PC-3 (cell line): ENCODE data around the gene ANKRD37. TPM values are rescaled to one million over a fixed set of nuclear protein-coding genes. Genes with fewer than 3 reads are reported as not detected.

Experiments
- ATAC-seq: fragments of 200-7000 bp; cut with Tn5 transposase; 2 replicates; pipeline ENCODE4 v1.9.1; 2020; ENCODE audit warnings: mild to moderate bottlenecking, moderate library complexity
- BruUV-seq: library from RNA; stranded (reverse); fragments of 400-500 nt; replicated peaks from 2 replicates; lab custom pipeline; 2021; lab: Mats Ljungman, UMichigan
- CTCF ChIA-PET: fragments of 300-600 bp; sonication (Branson Sonifier 250); formaldehyde crosslinking; loops from one replicate; lab custom pipeline; 2022; ENCODE audit warnings: antibody characterized with exemption; lab: Charles Lee
- POLR2A ChIA-PET: fragments of 300-600 bp; sonication (Branson Sonifier 250); formaldehyde crosslinking; loops from one replicate; lab custom pipeline; 2022; ENCODE audit warnings: antibody characterized with exemption; ENCODE audit not compliant: unreplicated experiment; lab: Charles Lee
- DNase-seq: peaks from one replicate; pipeline ENCODE4 v3.0.0-alpha.2; 2015
- H2AFZ ChIP-seq: fragments of 300-600 bp; sonication (generic); 2 replicates; pipeline ENCODE4 v1.6.0; 2016; ENCODE audit warnings: antibody characterized with exemption, low read length
- H3F3A ChIP-seq: fragments of 300-600 bp; sonication (generic); one replicate; pipeline ENCODE4 v1.6.0; 2017; ENCODE audit warnings: antibody characterized with exemption, low read length, control low read depth, mild to moderate bottlenecking; ENCODE audit not compliant: unreplicated experiment
- H3K27ac ChIP-seq: fragments of 300-600 bp; sonication (generic); 2 replicates; pipeline ENCODE4 v1.5.1; 2016; ENCODE audit warnings: mild to moderate bottlenecking, low read length
- H3K27me3 ChIP-seq: fragments of 300-600 bp; sonication (generic); 2 replicates; pipeline ENCODE4 v1.6.1; 2016; ENCODE audit warnings: low read length, mixed read lengths
- H3K36me3 ChIP-seq: fragments of 300-600 bp; sonication (generic); 2 replicates; pipeline ENCODE4 v1.6.1; 2016; ENCODE audit warnings: low read depth, mixed run types, low read length, mixed read lengths
- H3K4me1 ChIP-seq: fragments of 300-600 bp; sonication (generic); 2 replicates; pipeline ENCODE4 v1.5.1; 2016; ENCODE audit warnings: low read length; ENCODE audit not compliant: insufficient read depth
- H3K4me2 ChIP-seq: fragments of 300-600 bp; sonication (generic); 2 replicates; pipeline ENCODE4 v1.6.0; 2016; ENCODE audit warnings: low read length
- H3K4me3 ChIP-seq: fragments of 300-600 bp; sonication (generic); 2 replicates; pipeline ENCODE4 v1.5.1; 2016; ENCODE audit warnings: mild to moderate bottlenecking, low read length, mixed read lengths
- H3K79me2 ChIP-seq: fragments of 300-600 bp; sonication (generic); 2 replicates; pipeline ENCODE4 v1.6.1; 2017; ENCODE audit warnings: low read length, mixed read lengths
- H3K9ac ChIP-seq: fragments of 300-600 bp; sonication (generic); 2 replicates; pipeline ENCODE4 v1.6.0; 2016; ENCODE audit warnings: mild to moderate bottlenecking, low read length
- H3K9me2 ChIP-seq: fragments of 300-600 bp; sonication (generic); replicated peaks from 2 replicates; pipeline ENCODE4 v1.6.1; 2016; ENCODE audit warnings: mixed run types, low read length, mixed read lengths
- H3K9me3 ChIP-seq: fragments of 300-600 bp; sonication (generic); 2 replicates; pipeline ENCODE4 v1.6.1; 2016; ENCODE audit warnings: low read length, mixed read lengths
- H4K20me1 ChIP-seq: fragments of 300-600 bp; sonication (generic); 2 replicates; pipeline ENCODE4 v1.6.1; 2016; ENCODE audit warnings: low read length, mixed read lengths
- EZH2 ChIP-seq: fragments of 300-600 bp; sonication (generic); IDR thresholded peaks from one replicate; pipeline ENCODE4 v1.6.1; 2017; ENCODE audit warnings: antibody characterized with exemption, mild to moderate bottlenecking, low read length; ENCODE audit not compliant: unreplicated experiment
- EZH2phosphoT487 ChIP-seq: fragments of 300-600 bp; sonication (generic); IDR thresholded peaks from 2 replicates; pipeline ENCODE4 v1.6.1; 2018; ENCODE audit warnings: mild to moderate bottlenecking, antibody characterized with exemption, low read length, borderline replicate concordance
- intact Hi-C: fragments of 100-400 bp; cut with micrococcal nuclease; formaldehyde crosslinking; loops from 2 replicates; pipeline ENCODE4 v1.9.0; 2023
- total RNA-seq: library from RNA; depleted of rRNA; stranded (reverse); fragments of >200 nt; gene quantifications from 2 replicates; pipeline ENCODE4 v1.2.3, GENCODE V29; 2014
- TF ChIP-seq, protein P1 (sequence below): fragments of 300-600 bp; sonication (generic); conservative IDR thresholded peaks from 2 replicates; pipeline ENCODE4 v1.5.1; 2017; ENCODE audit warnings: antibody characterized with exemption, low read depth, mild to moderate bottlenecking, low read length

ANKRD37 gene
- total RNA-seq, 1 experiment from 2014 or later = 18.7 TPM

DNA sequence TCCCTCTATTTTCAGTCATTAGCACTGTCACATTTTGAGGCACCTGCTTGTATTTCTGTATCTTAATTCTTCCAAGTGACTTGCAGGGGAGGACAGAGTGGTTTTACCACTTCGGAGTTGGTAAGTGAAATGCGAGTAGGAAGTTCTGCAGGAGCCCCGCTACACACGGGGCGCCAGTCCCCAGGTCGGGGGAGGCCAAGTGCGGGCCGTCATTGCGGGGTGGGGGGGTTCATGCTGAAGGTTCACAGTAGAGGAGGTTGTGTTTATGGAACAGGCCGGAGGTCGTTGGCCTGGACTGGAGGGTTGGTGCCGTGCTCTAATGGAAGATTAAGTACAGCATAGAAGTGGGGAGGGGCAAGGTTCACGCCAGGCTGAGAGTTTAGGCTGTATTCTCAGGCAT lies 45.0 kb upstream of the ANKRD37 start:
- no TSS peak for BruUV-seq
- Histone ChIP-seq H3K9ac (no peak overlapping the region), H3K4me1 (no peaks in the 10 kb centered on the region), H2AFZ (no peak overlapping the region), H3K27me3 (no peaks in the 10 kb centered on the region), H4K20me1 (no peaks in the 10 kb centered on the region), H3K9me2 (no peaks in the 10 kb centered on the region), H3K9me3 (no peaks in the 10 kb centered on the region), H3K79me2 (no peaks in the 10 kb centered on the region), H3K4me3 (no peak overlapping the region), H3K4me2 (no peak overlapping the region), H3K27ac (no peak overlapping the region), H3F3A (no peaks in the 10 kb centered on the region), H3K36me3 (no peaks in the 10 kb centered on the region)
- ATAC-seq (no peak), DNase-seq (no peak)
- intact Hi-C loops = no loop called here
- ChIA-PET CTCF (no interaction called here), POLR2A (no interaction called here)
- no peak for TF ChIP-seq EZH2phosphoT487
- TF ChIP-seq, protein P1, sequence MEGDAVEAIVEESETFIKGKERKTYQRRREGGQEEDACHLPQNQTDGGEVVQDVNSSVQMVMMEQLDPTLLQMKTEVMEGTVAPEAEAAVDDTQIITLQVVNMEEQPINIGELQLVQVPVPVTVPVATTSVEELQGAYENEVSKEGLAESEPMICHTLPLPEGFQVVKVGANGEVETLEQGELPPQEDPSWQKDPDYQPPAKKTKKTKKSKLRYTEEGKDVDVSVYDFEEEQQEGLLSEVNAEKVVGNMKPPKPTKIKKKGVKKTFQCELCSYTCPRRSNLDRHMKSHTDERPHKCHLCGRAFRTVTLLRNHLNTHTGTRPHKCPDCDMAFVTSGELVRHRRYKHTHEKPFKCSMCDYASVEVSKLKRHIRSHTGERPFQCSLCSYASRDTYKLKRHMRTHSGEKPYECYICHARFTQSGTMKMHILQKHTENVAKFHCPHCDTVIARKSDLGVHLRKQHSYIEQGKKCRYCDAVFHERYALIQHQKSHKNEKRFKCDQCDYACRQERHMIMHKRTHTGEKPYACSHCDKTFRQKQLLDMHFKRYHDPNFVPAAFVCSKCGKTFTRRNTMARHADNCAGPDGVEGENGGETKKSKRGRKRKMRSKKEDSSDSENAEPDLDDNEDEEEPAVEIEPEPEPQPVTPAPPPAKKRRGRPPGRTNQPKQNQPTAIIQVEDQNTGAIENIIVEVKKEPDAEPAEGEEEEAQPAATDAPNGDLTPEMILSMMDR = no peak
- TF ChIP-seq EZH2 = no peak

DNA sequence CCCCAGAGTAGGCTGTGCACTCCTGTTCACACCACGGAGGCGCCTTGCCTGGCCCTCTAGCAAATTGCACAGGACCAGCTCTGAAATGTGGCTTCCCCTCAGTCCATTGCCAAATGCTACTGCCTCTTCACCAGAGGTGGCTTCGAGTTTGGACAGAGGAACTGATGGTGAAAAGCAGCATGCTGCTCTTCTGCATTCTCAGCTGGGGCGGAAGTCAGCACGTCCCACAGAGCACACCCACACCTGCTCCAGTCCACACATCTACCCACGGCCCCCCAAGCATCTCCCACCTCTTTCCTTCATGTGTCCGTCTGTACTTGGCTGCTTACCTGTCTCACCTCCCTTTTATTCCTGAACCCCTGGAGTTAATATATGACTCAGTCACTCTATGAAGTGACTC lies 44.4 kb upstream of the ANKRD37 start:
- Histone ChIP-seq H3F3A (no peaks in the 10 kb centered on the region), H3K27me3 (no peaks in the 10 kb centered on the region), H2AFZ (no peak overlapping the region), H3K36me3 (no peaks in the 10 kb centered on the region), H3K9me2 (no peaks in the 10 kb centered on the region), H3K4me2 (no peak overlapping the region), H3K4me3 (no peak overlapping the region), H3K9me3 (no peaks in the 10 kb centered on the region), H3K79me2 (no peaks in the 10 kb centered on the region), H3K4me1 (no peaks in the 10 kb centered on the region), H3K9ac (no peak overlapping the region), H4K20me1 (no peaks in the 10 kb centered on the region), H3K27ac (no peak overlapping the region)
- BruUV-seq = no TSS peak
- no peak for ATAC-seq
- no peak for DNase-seq
- ChIA-PET CTCF (no interaction called here), POLR2A (no interaction called here)
- intact Hi-C loops = no loop called here
- TF ChIP-seq EZH2 = no peak
- TF ChIP-seq, protein P1 = no peak

DNA sequence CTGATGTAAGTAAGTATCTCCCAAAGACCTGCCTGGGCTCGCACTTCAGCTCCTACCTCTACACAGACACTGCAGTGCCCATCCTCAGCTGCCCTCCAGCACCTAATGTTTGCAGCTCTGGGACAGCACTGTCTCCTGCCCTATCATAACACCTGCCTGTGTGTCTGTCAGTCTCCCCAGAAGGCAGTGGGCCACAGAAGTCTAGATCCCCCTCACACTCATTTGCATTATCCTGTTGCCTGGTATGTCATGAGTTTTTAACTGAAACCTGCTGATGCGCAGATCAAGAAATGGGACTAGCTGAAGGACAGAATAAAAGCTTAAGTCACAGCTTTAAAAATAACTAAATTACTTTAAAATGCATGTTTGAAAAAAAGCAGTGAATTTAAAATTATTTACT lies 43.9 kb upstream of the ANKRD37 start:
- H3K9ac ChIP-seq = no peak overlapping the region
- no peak for DNase-seq
- no TSS peak for BruUV-seq
- H3K27me3 ChIP-seq = no peaks in the 10 kb centered on the region
- H3F3A ChIP-seq = no peaks in the 10 kb centered on the region
- ChIA-PET POLR2A (no interaction called here), CTCF (no interaction called here)
- TF ChIP-seq EZH2phosphoT487 (no peak), EZH2 (no peak)
- TF ChIP-seq, protein P1 = no peak
- no peak for ATAC-seq
- H3K36me3 ChIP-seq = no peaks in the 10 kb centered on the region
- H3K79me2 ChIP-seq = no peaks in the 10 kb centered on the region
- H3K9me2 ChIP-seq = no peaks in the 10 kb centered on the region
- H3K4me2 ChIP-seq = no peak overlapping the region
- H3K4me1 ChIP-seq = no peaks in the 10 kb centered on the region
- intact Hi-C loops = no loop called here
- no peak overlapping the region for H3K27ac ChIP-seq
- H3K4me3 ChIP-seq = no peak overlapping the region
- no peaks in the 10 kb centered on the region for H3K9me3 ChIP-seq
- no peaks in the 10 kb centered on the region for H4K20me1 ChIP-seq
- no peak overlapping the region for H2AFZ ChIP-seq
